Breast epithelium (tissue), 4 donors: ENCODE measurements around the gene OR51A4. TPM values are rescaled to one million over a fixed set of nuclear protein-coding genes. Genes with fewer than 3 reads are reported as not detected.
"Not testable (repeated sequence)": the region's sequence is repeated elsewhere in the genome, so short reads cannot be mapped to it uniquely, and the experiment has no call there.

Source experiments
- DNase-seq, 2 donors: peaks; one replicate each; pipeline ENCODE4 v3.0.0-alpha.2; 2019; ENCODE audit warnings: low spot score in 2 of 2
- H3K27ac ChIP-seq, 2 donors: fragments of 200-600 bp; sonication (generic) in 1 of 2; one replicate each; pipeline ENCODE4 v1.5.1; 2016 to 2019; ENCODE audit warnings: mild to moderate bottlenecking in 1 of 2
- H3K27me3 ChIP-seq, 2 donors: fragments of 200-600 bp; sonication (generic) in 1 of 2; one replicate each; pipeline versions ENCODE4 v1.5.1 to v1.6.0; 2017 to 2019; ENCODE audit warnings: control low read depth in 1 of 2, mild to moderate bottlenecking in 1 of 2
- H3K36me3 ChIP-seq: fragments of 200-600 bp; one replicate; pipeline ENCODE4 v1.5.1; 2019
- H3K4me1 ChIP-seq, 2 donors: fragments of 200-600 bp; sonication (generic); one replicate each; pipeline ENCODE4 v1.5.1; 2016 to 2019; ENCODE audit warnings: control low read depth in 1 of 2
- H3K4me3 ChIP-seq, 3 donors: fragments of 200-600 bp; sonication (generic); 1 replicate in 2 of 3; 2 replicates in 1 of 3; pipeline ENCODE4 v1.5.1; 2016 to 2019; ENCODE audit warnings: mild to moderate bottlenecking in 3 of 3, moderate library complexity in 2 of 3
- H3K9me3 ChIP-seq, 2 donors: fragments of 200-600 bp; sonication (generic) in 1 of 2; one replicate each; pipeline ENCODE4 v1.5.1; 2016 to 2019; ENCODE audit warnings: control low read depth in 1 of 2
- CTCF ChIP-seq, 3 donors: fragments of 450-650 bp; IDR thresholded peaks; one replicate each; pipeline ENCODE4 v1.5.1; 2016 to 2017; ENCODE audit warnings: antibody characterized with exemption in 3 of 3, mild to moderate bottlenecking in 3 of 3, moderate library complexity in 3 of 3
- POLR2A ChIP-seq: fragments of 450-650 bp; IDR thresholded peaks from one replicate; pipeline ENCODE4 v1.6.1; 2016; ENCODE audit warnings: antibody characterized with exemption, mild to moderate bottlenecking, moderate library complexity
- POLR2AphosphoS5 ChIP-seq, 3 donors: sonication (generic); formaldehyde crosslinking; IDR thresholded peaks; one replicate each; pipeline ENCODE4 v1.6.1; 2017; ENCODE audit warnings: antibody characterized with exemption in 3 of 3
- intact Hi-C: fragments of 100-400 bp; cut with DNase I; formaldehyde crosslinking; loops from one replicate; pipeline ENCODE4 v1.15.1; 2023; ENCODE audit warnings: low total_unique reads
- total RNA-seq, 3 donors: library from RNA; depleted of rRNA; stranded (reverse); fragments of >200 nt; gene quantifications; one replicate each; pipeline ENCODE4 v1.1.0, GENCODE V29; 2016

The OR51A4 gene
- total RNA-seq, 3 donors from 2014 or later, result not detected

- Histone ChIP-seq H3K4me3 (no peak overlapping the region), H3K27me3 (no peaks in the 10 kb centered on the region), H3K36me3 (no peaks in the 10 kb centered on the region), H3K4me1 (no peaks in the 10 kb centered on the region), H3K9me3 (no peaks in the 10 kb centered on the region), H3K27ac (no peak overlapping the region)
- intact Hi-C loops, result no loop called here
- TF ChIP-seq POLR2A (no peak), POLR2AphosphoS5 (IDR thresholded peaks at IDR 0.05) (no peak), CTCF (IDR thresholded peaks at IDR 0.05) (no peak)
- DNase-seq, result no peak
These were observed 31.6 kb upstream of the OR51A4 start for GRCh38 chr11:4979036-4979435.

- Histone ChIP-seq H3K4me3 (no peak overlapping the region), H3K9me3 (no peaks in the 10 kb centered on the region), H3K36me3 (no peaks in the 10 kb centered on the region), H3K4me1 (no peaks in the 10 kb centered on the region), H3K27ac (no peak overlapping the region), H3K27me3 (no peaks in the 10 kb centered on the region)
- DNase-seq, result no peak
- TF ChIP-seq POLR2A (no peak), CTCF (IDR thresholded peaks at IDR 0.05) (no peak), POLR2AphosphoS5 (IDR thresholded peaks at IDR 0.05) (no peak)
- intact Hi-C loops, result no loop called here
These were observed 28.0 kb upstream of the OR51A4 start for GRCh38 chr11:4975436-4975835.

GRCh38 chr11:4962816-4963215 is 15.4 kb upstream of the OR51A4 start:
- no peak for TF ChIP-seq POLR2AphosphoS5 (IDR thresholded peaks at IDR 0.05)
- TF ChIP-seq CTCF (IDR thresholded peaks at IDR 0.05), result no peak
- no peak for TF ChIP-seq POLR2A
- H3K27ac ChIP-seq, result no peak overlapping the region
- H3K4me1 ChIP-seq, result no peaks in the 10 kb centered on the region
- no peak for DNase-seq
- intact Hi-C loops, result no loop called here
- no peaks in the 10 kb centered on the region for H3K36me3 ChIP-seq
- no peaks in the 10 kb centered on the region for H3K9me3 ChIP-seq
- H3K27me3 ChIP-seq, result no peaks in the 10 kb centered on the region
- no peak overlapping the region for H3K4me3 ChIP-seq

GRCh38 chr11:4960877-4961276 is 13.5 kb upstream of the OR51A4 start:
- no peaks in the 10 kb centered on the region for H3K36me3 ChIP-seq
- no peaks in the 10 kb centered on the region for H3K27me3 ChIP-seq
- DNase-seq, result no peak
- H3K9me3 ChIP-seq, result no peaks in the 10 kb centered on the region
- TF ChIP-seq CTCF (IDR thresholded peaks at IDR 0.05) (no peak), POLR2A (no peak), POLR2AphosphoS5 (IDR thresholded peaks at IDR 0.05) (no peak)
- no peak overlapping the region for H3K4me3 ChIP-seq
- no peak overlapping the region for H3K27ac ChIP-seq
- H3K4me1 ChIP-seq, result no peaks in the 10 kb centered on the region
- intact Hi-C loops, result no loop called here

GRCh38 chr11:4957396-4957795 is 10.0 kb upstream of the OR51A4 start:
- TF ChIP-seq POLR2A, result no peak
- no peak for TF ChIP-seq CTCF (IDR thresholded peaks at IDR 0.05)
- TF ChIP-seq POLR2AphosphoS5 (IDR thresholded peaks at IDR 0.05), result no peak

GRCh38 chr11:4955613-4956012 is 8.2 kb upstream of the OR51A4 start, which contains the start of gene OR51A2:
TSS of gene OR51A2 (minus strand) at chr11:4955713. CDS start at chr11:4955713, 0 bp downstream.
- H3K4me1 ChIP-seq, H3K9me3 ChIP-seq, H3K36me3 ChIP-seq, H3K4me3 ChIP-seq, intact Hi-C loops, H3K27me3 ChIP-seq, DNase-seq, H3K27ac ChIP-seq: not testable (repeated sequence)

More at GRCh38 chr11:4957396-4957795, 10.0 kb upstream of the OR51A4 start:
- no peaks in the 10 kb centered on the region for H3K9me3 ChIP-seq
- no peak for DNase-seq
- no peaks in the 10 kb centered on the region for H3K36me3 ChIP-seq
- H3K4me1 ChIP-seq, result no peaks in the 10 kb centered on the region
- H3K27ac ChIP-seq, result no peak overlapping the region
- intact Hi-C loops, result no loop called here
- no peaks in the 10 kb centered on the region for H3K27me3 ChIP-seq
- H3K4me3 ChIP-seq, result no peak overlapping the region
